ENCODE results near the gene LBHD2.

- no peak for TF ChIP-seq POLR2A (IDR thresholded peaks at IDR 0.05)
- TF ChIP-seq EP300 (IDR thresholded peaks at IDR 0.05), result no peak
- TF ChIP-seq, protein P1, sequence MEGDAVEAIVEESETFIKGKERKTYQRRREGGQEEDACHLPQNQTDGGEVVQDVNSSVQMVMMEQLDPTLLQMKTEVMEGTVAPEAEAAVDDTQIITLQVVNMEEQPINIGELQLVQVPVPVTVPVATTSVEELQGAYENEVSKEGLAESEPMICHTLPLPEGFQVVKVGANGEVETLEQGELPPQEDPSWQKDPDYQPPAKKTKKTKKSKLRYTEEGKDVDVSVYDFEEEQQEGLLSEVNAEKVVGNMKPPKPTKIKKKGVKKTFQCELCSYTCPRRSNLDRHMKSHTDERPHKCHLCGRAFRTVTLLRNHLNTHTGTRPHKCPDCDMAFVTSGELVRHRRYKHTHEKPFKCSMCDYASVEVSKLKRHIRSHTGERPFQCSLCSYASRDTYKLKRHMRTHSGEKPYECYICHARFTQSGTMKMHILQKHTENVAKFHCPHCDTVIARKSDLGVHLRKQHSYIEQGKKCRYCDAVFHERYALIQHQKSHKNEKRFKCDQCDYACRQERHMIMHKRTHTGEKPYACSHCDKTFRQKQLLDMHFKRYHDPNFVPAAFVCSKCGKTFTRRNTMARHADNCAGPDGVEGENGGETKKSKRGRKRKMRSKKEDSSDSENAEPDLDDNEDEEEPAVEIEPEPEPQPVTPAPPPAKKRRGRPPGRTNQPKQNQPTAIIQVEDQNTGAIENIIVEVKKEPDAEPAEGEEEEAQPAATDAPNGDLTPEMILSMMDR (IDR thresholded peaks at IDR 0.05), result no peak
- no peak for TF ChIP-seq POLR2AphosphoS5 (IDR thresholded peaks at IDR 0.05)
Measured at GRCh38 chr14:103052407-103052806, 31.6 kb upstream of the LBHD2 start.
